ENCODE results near the gene CLPTM1L.
"Not testable (repeated sequence)": the region's sequence is repeated elsewhere in the genome, so short reads cannot be mapped to it uniquely, and the experiment has no call there.

CLPTM1L gene

DNA sequence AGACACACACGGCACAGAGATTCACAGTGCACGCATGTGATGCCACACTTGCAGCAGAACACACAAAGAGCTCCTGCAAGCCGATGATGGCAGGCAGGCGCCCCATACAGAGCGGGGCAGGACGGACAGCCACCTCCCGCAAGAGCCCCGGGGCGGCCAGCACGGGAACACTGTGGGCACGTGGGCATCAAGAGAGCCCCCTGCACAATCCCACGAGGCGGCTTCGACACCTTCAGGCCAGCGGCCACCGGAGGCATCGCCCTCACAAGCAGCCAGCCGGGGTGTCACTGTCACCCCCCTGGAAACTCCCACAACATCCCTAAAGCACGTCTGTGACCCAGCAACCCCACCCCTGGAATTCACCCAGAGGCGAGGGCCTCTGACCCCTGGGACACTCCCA lies 68.0 kb downstream of the CLPTM1L start (continued):
- TF ChIP-seq ZNF274 (IDR thresholded peaks at IDR 0.05; ENCODE audit: low read length): no peak
- no peak for TF ChIP-seq ZNF274 (tag by site-specific recombination; IDR thresholded peaks at IDR 0.05; ENCODE audit: borderline replicate concordance)
- no peak for TF ChIP-seq ZNF146 (tag by site-specific recombination; IDR thresholded peaks at IDR 0.05)
- TF ChIP-seq ZBTB7A (tag by site-specific recombination; IDR thresholded peaks at IDR 0.05; ENCODE audit: low read depth): no peak

DNA sequence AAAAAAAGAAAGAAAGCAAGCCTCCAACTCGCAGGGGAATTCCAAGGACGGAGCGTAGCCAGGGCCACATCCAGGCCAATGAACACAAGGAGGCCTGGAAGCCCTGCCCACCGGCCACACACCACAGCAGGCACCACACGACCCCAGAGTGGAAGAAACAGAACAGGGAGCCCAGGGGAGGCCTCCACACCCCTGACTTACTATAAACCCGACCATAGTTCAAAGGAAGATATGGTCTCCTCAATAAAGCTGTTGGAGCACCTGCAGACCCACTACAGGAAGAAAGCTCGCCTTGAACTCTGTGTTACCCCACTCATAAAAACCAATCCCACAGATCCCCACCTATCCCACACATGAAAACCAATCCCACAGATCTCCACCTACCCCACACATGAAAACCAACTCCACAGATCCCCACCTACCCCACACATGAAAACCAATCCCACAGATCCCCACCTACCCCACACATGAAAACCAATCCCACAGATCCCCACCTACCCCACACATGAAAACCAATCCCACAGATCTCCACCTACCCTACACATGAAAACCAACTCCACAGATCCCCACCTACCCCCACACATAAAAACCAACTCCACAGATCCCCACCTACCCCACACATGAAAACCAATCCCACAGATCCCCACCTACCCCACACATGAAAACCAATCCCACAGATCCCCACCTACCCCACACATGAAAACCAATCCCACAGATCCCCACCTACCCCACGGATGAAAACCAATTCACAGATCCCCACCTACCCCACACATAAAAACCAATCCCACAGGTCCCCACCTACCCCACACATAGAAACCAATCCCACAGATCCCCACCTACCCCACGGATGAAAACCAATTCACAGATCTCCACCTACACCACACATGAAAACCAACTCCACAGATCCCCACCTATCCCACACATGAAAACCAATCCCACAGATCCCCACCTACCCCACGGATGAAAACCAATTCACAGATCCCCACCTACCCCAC lies 69.2 kb downstream of the CLPTM1L start:
- H3K4me3 ChIP-seq (ENCODE audit: low read depth, low read length); H3K4me1 ChIP-seq (ENCODE audit: control insufficient read depth, insufficient read depth, low read length); H3K27ac ChIP-seq (ENCODE audit: extremely low read depth, low read depth, low read length); POLR2A ChIA-PET; H3K9me3 ChIP-seq (ENCODE audit: control insufficient read depth, insufficient read depth, low read depth, low read length); H3K36me3 ChIP-seq (ENCODE audit: control insufficient read depth in 2 of 2, insufficient read depth in 1 of 2, low read length in 2 of 2): not testable (repeated sequence)
- CTCF ChIA-PET: interaction anchor here (0.7 kb wide), 1 partner anchor 206 kb away, joined by 3 read pairs; no protein-coding TSS in a partner anchor
- peak; percentile 32 for TF ChIP-seq ZFHX2 (tag by site-specific recombination; conservative IDR thresholded peaks at IDR 0.05)

DNA sequence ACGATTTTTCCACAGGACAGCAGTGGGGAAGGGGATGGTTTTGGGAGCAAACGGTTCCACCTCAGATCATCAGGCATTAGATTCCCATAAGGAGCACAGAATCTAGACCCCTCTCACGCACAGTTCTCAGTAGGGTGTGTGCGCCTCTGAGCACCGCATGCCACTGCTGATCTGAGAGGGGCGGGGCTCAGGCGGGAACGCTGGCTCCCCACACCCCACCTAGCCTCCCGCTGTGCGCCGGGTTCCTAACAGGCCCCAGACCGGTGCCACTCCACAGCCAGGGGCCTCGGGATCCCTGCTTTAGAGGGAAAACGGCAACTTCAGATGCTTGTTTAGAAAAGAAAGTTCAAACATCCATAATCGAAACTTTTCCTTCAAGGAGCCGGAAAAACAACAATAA lies 70.4 kb downstream of the CLPTM1L start:
- no peak overlapping the region for H3K4me3 ChIP-seq (ENCODE audit: low read depth, low read length)
- CTCF ChIA-PET: interaction anchor here (0.7 kb wide), 1 partner anchor 207 kb away, joined by 3 read pairs; no protein-coding TSS in a partner anchor
- TF ChIP-seq KLF1 (tag by site-specific recombination; IDR thresholded peaks at IDR 0.05) (peak; percentile 72), ZSCAN23 (tag by site-specific recombination; IDR thresholded peaks at IDR 0.05) (no peak), ZNF521 (tag by site-specific recombination; IDR thresholded peaks at IDR 0.05) (no peak)
- no peaks in the 10 kb centered on the region for H3K4me1 ChIP-seq (ENCODE audit: control insufficient read depth, insufficient read depth, low read length)
- no peak overlapping the region for H3K27ac ChIP-seq (ENCODE audit: extremely low read depth, low read depth, low read length)
- peaks cover 0 to 6% of the 10 kb centered on the region in 2 experiments; a peak in 1 of 3 replicates for H3K36me3 ChIP-seq (ENCODE audit: control insufficient read depth in 2 of 2, insufficient read depth in 1 of 2, low read length in 2 of 2)
- H3K9me3 ChIP-seq (ENCODE audit: control insufficient read depth, insufficient read depth, low read depth, low read length): no peaks in the 10 kb centered on the region
- POLR2A ChIA-PET: no interaction called here

DNA sequence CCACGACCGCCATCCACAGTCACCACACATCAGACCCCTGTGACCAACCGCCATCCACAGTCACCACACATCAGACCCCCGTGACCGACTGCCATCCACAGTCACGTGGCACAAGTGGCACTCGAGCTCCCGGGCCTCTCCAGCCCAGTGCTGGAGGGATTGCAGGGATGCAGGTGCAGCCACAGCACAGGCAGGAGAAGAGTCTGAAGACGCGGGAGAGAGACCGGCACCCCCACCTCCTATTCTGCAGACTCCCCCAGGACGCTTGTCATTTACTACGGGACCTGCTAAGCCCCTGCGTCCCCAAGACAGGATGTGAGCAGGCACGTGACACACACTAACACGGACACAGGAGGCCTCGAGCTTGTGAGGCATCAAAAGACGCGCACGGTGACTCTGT lies 71.2 kb downstream of the CLPTM1L start:
- ChIA-PET CTCF (no interaction called here), POLR2A (no interaction called here)
- no peaks in the 10 kb centered on the region for H3K9me3 ChIP-seq (ENCODE audit: control insufficient read depth, insufficient read depth, low read depth, low read length)
- peaks cover 0 to 6% of the 10 kb centered on the region in 2 experiments; a peak in 1 of 3 replicates for H3K36me3 ChIP-seq (ENCODE audit: control insufficient read depth in 2 of 2, insufficient read depth in 1 of 2, low read length in 2 of 2)
- TF ChIP-seq ZNF175 (tag by site-specific recombination; IDR thresholded peaks at IDR 0.05) (no peak), ZNF48 (tag by site-specific recombination; IDR thresholded peaks at IDR 0.05) (no peak), IKZF3 (tag by site-specific recombination; IDR thresholded peaks at IDR 0.05) (no peak), ZNF768 (tag by site-specific recombination; IDR thresholded peaks at IDR 0.05) (no peak), ZFP69B (tag by site-specific recombination; IDR thresholded peaks at IDR 0.05) (no peak), ZNF10 (tag by site-specific recombination; IDR thresholded peaks at IDR 0.05) (no peak), ZNF843 (tag by site-specific recombination; IDR thresholded peaks at IDR 0.05) (no peak), ZNF560 (tag by site-specific recombination; IDR thresholded peaks at IDR 0.05; ENCODE audit: borderline replicate concordance) (no peak), REPIN1 (tag by site-specific recombination; IDR thresholded peaks at IDR 0.05; ENCODE audit: low read depth) (no peak), ZNF777 (tag by site-specific recombination; IDR thresholded peaks at IDR 0.05; ENCODE audit: borderline replicate concordance) (no peak)
- TF ChIP-seq, protein P1, sequence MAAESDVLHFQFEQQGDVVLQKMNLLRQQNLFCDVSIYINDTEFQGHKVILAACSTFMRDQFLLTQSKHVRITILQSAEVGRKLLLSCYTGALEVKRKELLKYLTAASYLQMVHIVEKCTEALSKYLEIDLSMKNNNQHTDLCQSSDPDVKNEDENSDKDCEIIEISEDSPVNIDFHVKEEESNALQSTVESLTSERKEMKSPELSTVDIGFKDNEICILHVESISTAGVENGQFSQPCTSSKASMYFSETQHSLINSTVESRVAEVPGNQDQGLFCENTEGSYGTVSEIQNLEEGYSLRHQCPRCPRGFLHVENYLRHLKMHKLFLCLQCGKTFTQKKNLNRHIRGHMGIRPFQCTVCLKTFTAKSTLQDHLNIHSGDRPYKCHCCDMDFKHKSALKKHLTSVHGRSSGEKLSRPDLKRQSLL (tag by site-specific recombination; IDR thresholded peaks at IDR 0.05): no peak
- TF ChIP-seq, protein P2, sequence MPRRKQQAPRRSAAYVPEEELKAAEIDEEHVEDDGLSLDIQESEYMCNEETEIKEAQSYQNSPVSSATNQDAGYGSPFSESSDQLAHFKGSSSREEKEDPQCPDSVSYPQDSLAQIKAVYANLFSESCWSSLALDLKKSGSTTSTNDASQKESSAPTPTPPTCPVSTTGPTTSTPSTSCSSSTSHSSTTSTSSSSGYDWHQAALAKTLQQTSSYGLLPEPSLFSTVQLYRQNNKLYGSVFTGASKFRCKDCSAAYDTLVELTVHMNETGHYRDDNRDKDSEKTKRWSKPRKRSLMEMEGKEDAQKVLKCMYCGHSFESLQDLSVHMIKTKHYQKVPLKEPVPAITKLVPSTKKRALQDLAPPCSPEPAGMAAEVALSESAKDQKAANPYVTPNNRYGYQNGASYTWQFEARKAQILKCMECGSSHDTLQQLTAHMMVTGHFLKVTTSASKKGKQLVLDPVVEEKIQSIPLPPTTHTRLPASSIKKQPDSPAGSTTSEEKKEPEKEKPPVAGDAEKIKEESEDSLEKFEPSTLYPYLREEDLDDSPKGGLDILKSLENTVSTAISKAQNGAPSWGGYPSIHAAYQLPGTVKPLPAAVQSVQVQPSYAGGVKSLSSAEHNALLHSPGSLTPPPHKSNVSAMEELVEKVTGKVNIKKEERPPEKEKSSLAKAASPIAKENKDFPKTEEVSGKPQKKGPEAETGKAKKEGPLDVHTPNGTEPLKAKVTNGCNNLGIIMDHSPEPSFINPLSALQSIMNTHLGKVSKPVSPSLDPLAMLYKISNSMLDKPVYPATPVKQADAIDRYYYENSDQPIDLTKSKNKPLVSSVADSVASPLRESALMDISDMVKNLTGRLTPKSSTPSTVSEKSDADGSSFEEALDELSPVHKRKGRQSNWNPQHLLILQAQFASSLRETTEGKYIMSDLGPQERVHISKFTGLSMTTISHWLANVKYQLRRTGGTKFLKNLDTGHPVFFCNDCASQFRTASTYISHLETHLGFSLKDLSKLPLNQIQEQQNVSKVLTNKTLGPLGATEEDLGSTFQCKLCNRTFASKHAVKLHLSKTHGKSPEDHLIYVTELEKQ (tag by site-specific recombination; IDR thresholded peaks at IDR 0.05; ENCODE audit: borderline replicate concordance): no peak
- no peak overlapping the region for H3K4me3 ChIP-seq (ENCODE audit: low read depth, low read length)
- no peaks in the 10 kb centered on the region for H3K4me1 ChIP-seq (ENCODE audit: control insufficient read depth, insufficient read depth, low read length)
- no peak overlapping the region for H3K27ac ChIP-seq (ENCODE audit: extremely low read depth, low read depth, low read length)

Measured in HEK293 (cell line).